GM23338 (cell line): ENCODE data around the gene NELL2.

ENCODE experiments used
- CREB1 ChIP-seq: fragments of 250-450 bp; sonication (Bioruptor Pico); IDR thresholded peaks from 2 replicates; pipeline ENCODE4 v1.5.0; 2020; ENCODE audit warnings: low read depth, mild to moderate bottlenecking, moderate library complexity
- CTCF ChIP-seq, 2 experiments: fragments of 200-600 bp in 1 of 2; sonication (generic) in 1 of 2; conservative IDR thresholded peaks; 2 replicates each; pipeline versions ENCODE4 v1.5.1 to v1.6.1; 2016 to 2017; ENCODE audit warnings: antibody characterized with exemption in 2 of 2, low read depth in 2 of 2, mild to moderate bottlenecking in 2 of 2, moderate library complexity in 1 of 2
- EZH2 ChIP-seq: fragments of 200-600 bp; sonication (generic); IDR thresholded peaks from one replicate; pipeline ENCODE4 v1.8.0; 2017; ENCODE audit warnings: antibody characterized with exemption, mild to moderate bottlenecking, low read depth; ENCODE audit not compliant: unreplicated experiment
- JUNB ChIP-seq: IDR thresholded peaks from one replicate; pipeline ENCODE4 v1.6.1; 2016; ENCODE audit warnings: antibody characterized with exemption; ENCODE audit not compliant: unreplicated experiment
- POLR2AphosphoS5 ChIP-seq: IDR thresholded peaks from 2 replicates; pipeline ENCODE4 v1.6.1; 2016; ENCODE audit warnings: antibody characterized with exemption, low read depth
- REST ChIP-seq: IDR thresholded peaks from one replicate; pipeline ENCODE4 v1.6.1; 2018; ENCODE audit warnings: antibody characterized with exemption; ENCODE audit not compliant: unreplicated experiment

- TF ChIP-seq CTCF (conservative IDR thresholded peaks at IDR 0.05; ENCODE audit: low read depth in 2 of 2), result no peak
- no peak for TF ChIP-seq EZH2
- TF ChIP-seq CREB1, result no peak
- no peak for TF ChIP-seq POLR2AphosphoS5
- TF ChIP-seq JUNB, result no peak
- TF ChIP-seq REST, result no peak
These were observed 235.5 kb downstream of the NELL2 start for GRCh38 chr12:44640427-44641190.
